ENCODE data around the gene ERBB2.

The ERBB2 gene

DNA sequence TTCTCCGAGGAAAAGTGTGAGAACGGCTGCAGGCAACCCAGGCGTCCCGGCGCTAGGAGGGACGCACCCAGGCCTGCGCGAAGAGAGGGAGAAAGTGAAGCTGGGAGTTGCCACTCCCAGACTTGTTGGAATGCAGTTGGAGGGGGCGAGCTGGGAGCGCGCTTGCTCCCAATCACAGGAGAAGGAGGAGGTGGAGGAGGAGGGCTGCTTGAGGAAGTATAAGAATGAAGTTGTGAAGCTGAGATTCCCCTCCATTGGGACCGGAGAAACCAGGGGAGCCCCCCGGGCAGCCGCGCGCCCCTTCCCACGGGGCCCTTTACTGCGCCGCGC lies at the start of gene ERBB2:
ERBB2 (plus strand) TSS at position 247 of the 330 bp plus-strand sequence. CDS start 175 bp downstream, outside the sequence.
- DNase-seq (ENCODE audit: low read depth) = peak; percentile 28

GRCh38 chr17:39650121-39650579 lies 49.7 kb upstream of the ERBB2 start:
- DNase-seq (ENCODE audit: low read depth) = no peak

GRCh38 chr17:39651923-39652586 lies 47.8 kb upstream of the ERBB2 start:
- no peak for DNase-seq (ENCODE audit: low read depth)

DNA sequence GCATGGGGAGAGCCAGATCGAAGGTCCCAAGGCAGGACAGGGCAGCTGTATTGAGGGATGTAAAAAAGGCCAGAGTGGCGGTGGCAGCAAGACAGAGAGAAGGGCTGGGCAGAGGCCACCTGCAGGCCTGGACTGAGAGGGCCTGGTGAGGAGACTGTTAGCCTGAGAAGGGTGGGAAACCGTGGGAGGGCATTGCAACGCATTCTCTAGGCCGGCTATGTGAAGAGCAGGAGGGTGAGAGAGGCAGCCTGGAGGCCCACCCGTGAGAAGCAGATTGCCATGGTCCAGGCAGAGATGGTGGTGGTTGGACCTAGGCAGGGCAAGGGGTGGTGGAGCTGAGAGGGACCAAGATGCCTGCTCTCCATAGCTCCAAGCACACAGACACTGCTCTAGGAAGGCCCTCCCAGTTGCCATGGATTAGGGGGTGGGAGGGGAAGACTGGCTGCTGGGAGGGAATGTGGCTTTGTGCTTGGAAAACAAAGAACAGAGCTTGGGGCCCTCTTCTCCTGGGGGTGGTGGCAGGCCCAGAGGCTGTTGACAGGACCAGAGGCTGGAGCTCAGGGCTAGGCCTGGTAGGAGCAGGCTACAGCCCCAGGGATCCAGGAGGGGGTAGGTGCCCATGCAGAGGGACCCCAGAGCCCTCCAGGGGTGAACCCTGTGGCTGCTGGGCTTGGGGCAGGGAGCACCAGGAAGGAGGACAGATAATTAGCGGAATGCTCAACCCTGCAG lies 47.1 kb upstream of the ERBB2 start:
- no peak for DNase-seq (ENCODE audit: low read depth)

- no peak for DNase-seq (ENCODE audit: low read depth)
Measured at GRCh38 chr17:39653316-39653661, 46.6 kb upstream of the ERBB2 start.

DNA sequence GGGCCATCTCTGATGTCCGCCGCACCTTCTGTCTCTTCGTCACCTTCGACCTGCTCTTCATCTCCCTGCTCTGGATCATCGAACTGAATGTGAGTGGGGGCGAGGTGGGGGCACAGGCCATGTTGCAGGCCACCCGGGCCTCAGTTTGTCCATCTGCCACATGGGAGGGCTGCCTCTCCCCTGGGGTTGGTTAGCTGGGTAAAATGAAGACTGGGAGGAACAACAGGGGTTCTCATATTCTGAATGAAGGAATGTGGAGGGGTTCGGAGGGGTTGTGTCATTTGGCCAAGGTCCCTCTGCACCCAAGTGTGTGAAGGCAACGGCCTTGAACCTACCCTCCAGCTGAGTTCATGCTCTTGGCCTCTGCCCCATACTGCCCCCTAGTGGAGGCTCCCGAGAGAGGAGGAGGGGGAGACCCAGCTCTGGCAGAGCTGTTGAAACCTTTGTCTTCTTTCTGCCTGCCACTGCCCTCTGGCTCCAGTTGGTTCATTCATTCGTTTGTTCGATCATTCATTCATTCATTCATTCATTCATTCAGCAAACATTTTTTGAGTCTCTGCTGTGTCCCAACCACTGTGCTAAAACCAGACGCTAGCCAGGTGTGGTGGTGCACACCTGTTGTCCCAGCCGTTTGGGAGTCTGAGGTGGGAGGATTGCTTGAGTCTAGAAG lies 46.1 kb upstream of the ERBB2 start:
- DNase-seq (ENCODE audit: low read depth) = no peak

DNA sequence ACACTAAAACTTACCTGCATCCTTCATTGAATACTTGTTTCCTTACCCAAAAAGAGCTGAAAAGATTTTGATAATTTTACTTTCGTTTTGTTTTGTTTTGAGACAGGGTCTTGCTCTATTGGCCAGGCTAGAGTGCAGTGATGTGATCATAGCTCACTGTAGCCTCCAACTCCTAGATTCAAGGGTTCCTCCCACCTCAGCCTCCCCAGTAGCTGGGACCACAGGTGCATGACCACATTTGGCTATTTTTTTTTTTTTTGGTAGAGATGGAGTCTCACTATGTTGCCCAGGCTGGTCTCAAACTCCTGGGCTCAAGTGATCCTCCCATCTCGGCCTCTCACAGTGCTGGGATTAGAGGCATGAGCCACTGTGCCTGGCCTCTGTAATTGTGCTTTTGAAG lies 44.8 kb upstream of the ERBB2 start:
- no peak for DNase-seq (ENCODE audit: low read depth)

- DNase-seq (ENCODE audit: low read depth) = no peak
Measured at GRCh38 chr17:39658346-39658745, 41.5 kb upstream of the ERBB2 start.

DNA sequence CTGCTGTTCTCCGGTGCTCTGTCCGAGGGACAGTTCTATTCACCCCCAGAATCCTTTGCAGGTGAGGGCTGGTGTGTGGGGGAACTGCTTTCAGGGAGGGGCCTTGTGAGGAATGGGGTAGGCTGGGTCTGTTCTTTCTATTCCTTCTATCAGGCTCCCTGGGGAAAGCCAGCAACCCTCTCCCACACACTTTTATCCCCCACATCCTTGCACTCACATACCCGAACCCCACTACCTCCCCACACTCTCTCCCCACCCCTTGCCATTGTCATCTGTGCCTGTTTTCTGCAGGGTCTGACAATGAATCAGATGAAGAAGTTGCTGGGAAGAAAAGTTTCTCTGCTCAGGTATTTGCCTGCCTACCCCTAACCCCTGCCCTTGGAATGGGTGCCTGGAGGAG lies 41.1 kb upstream of the ERBB2 start:
- DNase-seq (ENCODE audit: low read depth) = no peak

- DNase-seq (ENCODE audit: low read depth) = no peak
Measured at GRCh38 chr17:39659279-39660010, 40.4 kb upstream of the ERBB2 start.

DNA sequence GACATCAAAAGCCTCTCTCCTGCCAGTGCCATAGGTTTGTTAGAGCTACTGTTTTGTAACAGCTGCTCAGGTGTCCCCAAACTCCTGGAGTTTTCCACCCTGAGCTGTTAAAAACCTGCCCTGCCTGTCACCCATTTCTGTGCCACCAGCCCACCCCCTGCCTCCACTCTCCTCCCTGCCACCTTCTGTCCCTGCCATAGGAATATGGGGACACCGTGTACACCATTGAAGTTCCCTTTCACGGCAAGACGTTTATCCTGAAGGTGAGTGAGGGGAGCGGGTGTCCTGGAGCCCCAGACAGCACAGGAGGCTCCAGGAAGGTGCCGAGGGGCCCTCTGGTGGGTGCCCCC lies 39.9 kb upstream of the ERBB2 start:
- DNase-seq (ENCODE audit: low read depth) = no peak

DNA sequence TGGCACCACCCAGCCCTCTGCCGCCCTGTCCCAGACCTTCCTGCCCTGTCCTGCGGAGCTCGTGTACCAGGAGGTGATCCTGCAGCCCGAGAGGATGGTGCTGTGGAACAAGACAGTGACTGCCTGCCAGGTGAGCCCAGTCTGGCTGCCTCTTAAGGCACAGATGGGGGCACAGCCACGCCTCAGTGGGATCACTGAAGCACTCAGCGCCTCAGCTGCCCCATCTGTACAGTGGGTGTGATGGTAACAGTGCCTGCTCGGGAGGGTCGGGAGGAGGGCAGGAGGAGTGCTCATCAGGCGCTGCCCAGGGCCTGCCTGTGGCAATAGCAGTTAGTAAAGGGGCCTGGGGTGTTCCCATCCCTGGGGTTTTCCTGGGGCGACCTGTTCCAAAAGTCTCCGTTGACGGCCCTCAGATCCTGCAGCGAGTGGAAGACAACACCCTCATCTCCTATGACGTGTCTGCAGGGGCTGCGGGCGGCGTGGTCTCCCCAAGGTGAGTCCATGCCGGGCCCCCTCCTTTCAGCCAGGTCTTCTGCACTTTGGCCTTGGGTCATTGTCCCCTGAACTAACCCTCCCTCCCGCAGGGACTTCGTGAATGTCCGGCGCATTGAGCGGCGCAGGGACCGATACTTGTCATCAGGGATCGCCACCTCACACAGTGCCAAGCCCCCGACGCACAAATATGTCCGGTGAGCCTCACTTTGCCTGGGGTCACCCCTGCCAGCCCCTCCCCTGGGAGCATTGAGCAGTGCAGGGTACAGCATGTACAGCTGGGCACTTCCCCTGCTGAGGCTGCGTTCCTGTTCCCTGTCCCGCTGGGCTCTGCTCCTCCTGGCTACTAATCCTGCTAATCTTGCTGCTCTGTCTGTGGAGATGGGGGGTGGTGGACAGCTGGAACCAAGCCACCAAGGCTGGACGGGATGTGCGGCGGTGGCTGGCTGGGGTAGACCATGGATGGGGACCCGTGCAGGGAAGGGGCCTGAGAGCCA lies 39.2 kb upstream of the ERBB2 start:
- no peak for DNase-seq (ENCODE audit: low read depth)

- no peak for DNase-seq (ENCODE audit: low read depth)
Measured at GRCh38 chr17:39661744-39662541, 37.9 kb upstream of the ERBB2 start.

DNA sequence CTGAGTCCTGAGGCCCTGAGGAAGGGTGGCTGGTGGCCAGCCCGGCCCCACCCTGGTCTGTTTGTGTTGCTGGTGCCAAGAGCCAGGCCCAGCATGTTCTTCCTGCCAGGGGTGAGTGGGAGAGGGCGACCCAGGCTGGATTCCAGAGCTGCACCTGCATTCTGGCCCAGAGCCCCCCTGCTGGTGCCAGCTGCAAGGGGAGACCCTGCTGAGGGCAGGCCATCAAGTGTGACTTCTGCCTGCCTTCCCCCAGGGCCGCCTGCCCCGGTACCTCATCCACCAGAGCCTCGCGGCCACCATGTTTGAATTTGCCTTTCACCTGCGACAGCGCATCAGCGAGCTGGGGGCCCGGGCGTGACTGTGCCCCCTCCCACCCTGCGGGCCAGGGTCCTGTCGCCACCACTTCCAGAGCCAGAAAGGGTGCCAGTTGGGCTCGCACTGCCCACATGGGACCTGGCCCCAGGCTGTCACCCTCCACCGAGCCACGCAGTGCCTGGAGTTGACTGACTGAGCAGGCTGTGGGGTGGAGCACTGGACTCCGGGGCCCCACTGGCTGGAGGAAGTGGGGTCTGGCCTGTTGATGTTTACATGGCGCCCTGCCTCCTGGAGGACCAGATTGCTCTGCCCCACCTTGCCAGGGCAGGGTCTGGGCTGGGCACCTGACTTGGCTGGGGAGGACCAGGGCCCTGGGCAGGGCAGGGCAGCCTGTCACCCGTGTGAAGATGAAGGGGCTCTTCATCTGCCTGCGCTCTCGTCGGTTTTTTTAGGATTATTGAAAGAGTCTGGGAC lies 37.1 kb upstream of the ERBB2 start:
- DNase-seq (ENCODE audit: low read depth) = no peak

DNA sequence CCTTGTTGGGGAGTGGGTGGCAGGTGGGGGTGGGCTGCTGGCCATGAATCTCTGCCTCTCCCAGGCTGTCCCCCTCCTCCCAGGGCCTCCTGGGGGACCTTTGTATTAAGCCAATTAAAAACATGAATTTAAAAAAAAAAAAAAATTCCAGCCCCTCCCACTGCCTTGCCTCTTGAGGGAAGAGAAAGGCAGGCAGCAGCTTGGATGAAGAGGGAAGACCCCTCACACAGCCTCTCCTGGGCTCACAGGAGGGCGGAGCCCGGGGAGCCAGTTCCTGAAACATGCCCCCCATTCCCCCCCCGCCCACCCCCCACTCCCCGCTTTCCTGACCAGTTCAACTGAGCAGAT lies 36.5 kb upstream of the ERBB2 start:
- DNase-seq (ENCODE audit: low read depth) = no peak

DNA sequence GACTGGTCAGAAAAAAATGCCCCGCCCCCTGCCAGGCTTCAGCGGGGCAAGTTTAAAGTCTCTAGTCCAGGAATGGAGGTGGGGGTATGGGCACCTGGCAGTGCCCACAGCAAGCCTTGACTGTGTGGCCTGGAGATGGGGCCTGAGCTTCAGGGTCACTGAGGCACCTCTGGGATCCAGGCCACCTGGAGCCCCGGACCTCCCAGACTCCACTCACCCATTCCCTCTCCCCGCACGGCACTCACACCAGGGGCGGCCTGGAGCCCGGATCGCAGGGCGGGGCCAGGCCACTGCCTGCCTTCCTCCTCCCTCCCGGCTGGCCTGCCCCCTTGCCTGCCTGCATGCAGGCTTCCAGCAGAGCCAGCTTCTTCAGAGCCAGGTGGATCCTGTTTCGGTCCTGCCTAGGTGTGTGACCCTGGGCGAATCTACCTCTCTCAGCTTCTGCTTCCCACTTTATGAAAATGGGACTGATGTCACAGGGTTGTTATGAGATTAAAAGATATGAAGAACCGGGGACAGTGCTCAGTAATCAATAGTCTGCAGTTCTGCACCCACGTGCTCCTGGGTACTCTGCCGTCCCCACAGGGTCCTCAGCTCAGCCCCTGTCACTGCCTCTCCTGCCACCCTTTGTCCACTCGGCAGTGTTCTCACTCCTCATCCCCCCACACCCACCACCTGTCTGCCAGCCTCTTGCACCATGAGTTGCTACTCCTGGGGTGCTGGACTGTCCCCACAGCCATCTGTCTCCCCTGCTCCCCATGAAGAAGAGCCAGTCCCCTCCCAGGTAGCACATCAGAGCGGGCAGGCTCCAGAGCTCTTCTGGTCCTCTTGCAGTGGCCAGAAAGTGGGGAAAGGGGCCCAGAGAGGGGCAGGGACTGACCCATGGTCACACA lies 35.9 kb upstream of the ERBB2 start:
- DNase-seq (ENCODE audit: low read depth) = no peak

- no peak for DNase-seq (ENCODE audit: low read depth)
Measured at GRCh38 chr17:39664581-39665561, 35.0 kb upstream of the ERBB2 start, which contains the start of gene TCAP. TSS of gene TCAP (plus strand) at chr17:39665349. CDS start at chr17:39665360, 11 bp downstream.
